Thoracic aorta (tissue), 2 donors: ENCODE measurements around the gene FOXQ1. TPM values are rescaled to one million over a fixed set of nuclear protein-coding genes. Genes with fewer than 3 reads are reported as not detected.

Experiments used
- ATAC-seq: fragments of 150-250 bp; one replicate; pipeline ENCODE4 v1.8.0; 2017; ENCODE audit warnings: low read depth; ENCODE audit not compliant: insufficient number of reproducible peaks, low FRiP score
- DNase-seq: peaks from one replicate; pipeline ENCODE4 v3.0.0-alpha.2; 2020; ENCODE audit warnings: low spot score
- H3K27ac ChIP-seq, 2 donors: fragments of 200-600 bp; sonication (generic); 1 replicate in 1 of 2; 2 replicates in 1 of 2; pipeline ENCODE4 v1.5.1; 2016; ENCODE audit warnings: mild to moderate bottlenecking in 2 of 2, moderate library complexity in 2 of 2
- H3K27me3 ChIP-seq: fragments of 200-600 bp; sonication (generic); replicated peaks from 2 replicates; pipeline ENCODE4 v1.6.0; 2016; ENCODE audit warnings: mild to moderate bottlenecking; ENCODE audit not compliant: insufficient read depth
- H3K36me3 ChIP-seq: fragments of 200-600 bp; sonication (generic); one replicate; pipeline ENCODE4 v1.5.1; 2016
- H3K4me1 ChIP-seq, 2 donors: fragments of 200-600 bp; sonication (generic); 1 replicate in 1 of 2; 2 replicates in 1 of 2; pipeline versions ENCODE4 v1.5.1 to v1.6.0; 2016; ENCODE audit warnings: low read depth in 2 of 2, mild to moderate bottlenecking in 1 of 2; ENCODE audit not compliant: control insufficient read depth in 1 of 2
- H3K4me3 ChIP-seq: fragments of 200-600 bp; sonication (generic); 2 replicates; pipeline ENCODE4 v1.5.1; 2016; ENCODE audit warnings: mild to moderate bottlenecking
- H3K9me3 ChIP-seq: fragments of 200-600 bp; sonication (generic); 2 replicates; pipeline ENCODE4 v1.5.1; 2016
- total RNA-seq, 2 donors: library from RNA; depleted of rRNA; stranded (reverse); fragments of >200 nt; gene quantifications; one replicate each; pipeline versions ENCODE4 v1.1.0 to v1.2.3, GENCODE V29; 2016
- TF ChIP-seq, protein P1 (sequence below): fragments of 200-600 bp; sonication (generic); IDR thresholded peaks from one replicate; pipeline ENCODE4 v1.5.1; 2019; ENCODE audit warnings: antibody characterized with exemption

Gene FOXQ1
- total RNA-seq, 2 donors from 2014 or later = 5.1 TPM; not detected in 1

DNA sequence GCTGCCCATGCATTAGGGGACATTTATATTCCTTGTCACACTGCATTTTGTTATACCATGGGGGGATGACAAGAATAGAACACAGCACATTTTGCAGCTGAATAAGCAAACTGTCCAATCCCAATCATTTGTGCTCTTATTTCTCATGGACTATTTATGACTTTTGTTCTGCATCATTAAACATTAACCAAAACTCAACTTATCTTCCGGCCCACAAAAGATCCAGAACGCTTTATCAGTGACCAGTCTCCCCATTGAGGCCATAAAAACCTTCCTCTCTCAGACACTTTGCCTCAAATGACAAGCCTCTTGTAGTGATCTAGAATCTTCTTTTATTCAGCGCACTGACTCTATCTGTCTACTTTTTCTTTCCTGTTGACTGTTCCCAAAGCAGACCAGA, 28.4 kb upstream of the FOXQ1 start:
- Histone ChIP-seq H3K9me3 (no peaks in the 10 kb centered on the region), H3K4me1 (no peaks in the 10 kb centered on the region), H3K27ac (no peak overlapping the region), H3K27me3 (no peaks in the 10 kb centered on the region), H3K36me3 (no peaks in the 10 kb centered on the region), H3K4me3 (no peak overlapping the region)
- no peak for ATAC-seq
- no peak for DNase-seq
- TF ChIP-seq, protein P1, sequence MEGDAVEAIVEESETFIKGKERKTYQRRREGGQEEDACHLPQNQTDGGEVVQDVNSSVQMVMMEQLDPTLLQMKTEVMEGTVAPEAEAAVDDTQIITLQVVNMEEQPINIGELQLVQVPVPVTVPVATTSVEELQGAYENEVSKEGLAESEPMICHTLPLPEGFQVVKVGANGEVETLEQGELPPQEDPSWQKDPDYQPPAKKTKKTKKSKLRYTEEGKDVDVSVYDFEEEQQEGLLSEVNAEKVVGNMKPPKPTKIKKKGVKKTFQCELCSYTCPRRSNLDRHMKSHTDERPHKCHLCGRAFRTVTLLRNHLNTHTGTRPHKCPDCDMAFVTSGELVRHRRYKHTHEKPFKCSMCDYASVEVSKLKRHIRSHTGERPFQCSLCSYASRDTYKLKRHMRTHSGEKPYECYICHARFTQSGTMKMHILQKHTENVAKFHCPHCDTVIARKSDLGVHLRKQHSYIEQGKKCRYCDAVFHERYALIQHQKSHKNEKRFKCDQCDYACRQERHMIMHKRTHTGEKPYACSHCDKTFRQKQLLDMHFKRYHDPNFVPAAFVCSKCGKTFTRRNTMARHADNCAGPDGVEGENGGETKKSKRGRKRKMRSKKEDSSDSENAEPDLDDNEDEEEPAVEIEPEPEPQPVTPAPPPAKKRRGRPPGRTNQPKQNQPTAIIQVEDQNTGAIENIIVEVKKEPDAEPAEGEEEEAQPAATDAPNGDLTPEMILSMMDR = no peak

DNA sequence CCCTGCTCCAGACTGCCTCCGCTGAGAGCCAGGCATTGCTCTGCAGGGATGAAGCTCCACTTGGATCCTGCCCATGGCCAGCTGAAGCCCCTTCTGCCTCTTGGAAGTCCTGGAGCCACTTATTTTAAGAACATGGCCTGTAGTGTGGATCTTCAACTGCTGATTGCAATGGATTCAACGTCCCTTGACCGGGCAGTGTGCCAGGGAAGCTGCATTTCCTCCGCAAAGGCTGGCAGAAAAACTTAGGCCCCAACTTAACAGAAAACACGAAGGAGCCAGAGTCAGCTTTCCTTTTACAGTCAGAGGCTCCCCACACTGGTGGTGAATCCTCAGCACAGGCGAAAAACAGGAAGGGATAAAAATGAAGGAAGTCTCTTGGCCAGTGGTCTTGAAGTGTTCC, 26.3 kb upstream of the FOXQ1 start:
- Histone ChIP-seq H3K4me3 (no peak overlapping the region), H3K9me3 (no peaks in the 10 kb centered on the region), H3K27ac (no peak overlapping the region), H3K27me3 (no peaks in the 10 kb centered on the region), H3K4me1 (no peaks in the 10 kb centered on the region), H3K36me3 (no peaks in the 10 kb centered on the region)
- DNase-seq = no peak
- ATAC-seq = no peak
- TF ChIP-seq, protein P1 = no peak

- Histone ChIP-seq H3K4me3 (no peak overlapping the region), H3K27ac (no peak overlapping the region), H3K9me3 (no peaks in the 10 kb centered on the region), H3K4me1 (no peaks in the 10 kb centered on the region), H3K36me3 (no peaks in the 10 kb centered on the region), H3K27me3 (no peaks in the 10 kb centered on the region)
- ATAC-seq (no peak), DNase-seq (no peak)
- TF ChIP-seq, protein P1 = no peak
Observed at GRCh38 chr6:1285956-1286355, 25.9 kb upstream of the FOXQ1 start.

- no peak overlapping the region for H3K27ac ChIP-seq
- no peaks in the 10 kb centered on the region for H3K9me3 ChIP-seq
- H3K4me1 ChIP-seq = no peaks in the 10 kb centered on the region
- H3K4me3 ChIP-seq = no peak overlapping the region
- H3K36me3 ChIP-seq = no peaks in the 10 kb centered on the region
- ATAC-seq (no peak), DNase-seq (no peak)
- TF ChIP-seq, protein P1 = no peak
- no peaks in the 10 kb centered on the region for H3K27me3 ChIP-seq
Observed at GRCh38 chr6:1287103-1287591, 24.8 kb upstream of the FOXQ1 start.

DNA sequence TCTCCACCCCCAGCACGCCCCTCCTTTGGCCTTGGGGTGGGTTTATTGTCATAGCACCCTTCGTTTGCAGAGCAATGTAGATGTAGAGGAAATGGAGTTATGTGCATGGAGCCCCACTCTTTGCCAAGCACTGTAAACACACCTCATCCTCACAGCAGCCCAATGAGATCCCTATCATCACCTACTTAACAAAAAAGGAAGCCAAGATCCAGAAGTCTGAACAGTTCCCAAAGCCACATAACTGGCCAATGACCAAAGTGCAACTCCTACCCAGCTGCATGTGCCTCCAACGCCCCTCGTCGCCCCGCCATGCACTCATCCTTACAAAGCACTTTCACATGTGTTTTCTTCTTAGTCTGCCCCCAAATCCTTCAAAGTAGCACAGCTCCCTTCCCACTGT, 21.8 kb upstream of the FOXQ1 start:
- no peak overlapping the region for H3K4me3 ChIP-seq
- no peak for ATAC-seq
- H3K27me3 ChIP-seq = no peaks in the 10 kb centered on the region
- no peaks in the 10 kb centered on the region for H3K9me3 ChIP-seq
- TF ChIP-seq, protein P1 = no peak
- no peak overlapping the region for H3K27ac ChIP-seq
- H3K4me1 ChIP-seq = no peaks in the 10 kb centered on the region
- no peak for DNase-seq
- H3K36me3 ChIP-seq = no peaks in the 10 kb centered on the region
